ENCODE measurements around the gene ZDHHC17. TPM values are rescaled to one million over a fixed set of nuclear protein-coding genes. Genes with fewer than 3 reads are reported as not detected.

ZDHHC17 gene
- total and polyA plus RNA-seq, 7 donors = 7.8 to 22.7 (median 20.2) TPM

- Histone ChIP-seq H3K27me3 (ENCODE audit: insufficient read depth in 3 of 3, low read length in 2 of 3) (no peaks in the 10 kb centered on the region), H3K4me3 (no peak overlapping the region), H3K27ac (no peak overlapping the region), H3K9me3 (no peaks in the 10 kb centered on the region), H3K36me3 (ENCODE audit: insufficient read depth in 1 of 2, low read depth in 1 of 2) (no peaks in the 10 kb centered on the region), H3K4me1 (no peaks in the 10 kb centered on the region)
- no peak for TF ChIP-seq CTCF (IDR thresholded peaks at IDR 0.05)
- ATAC-seq = no peak
- whole genome bisulfite sequencing, 3 donors = 75 to 78% (median 76%) methylated on average over 10 of the region's 10 CpGs
- no peak for DNase-seq
- intact Hi-C loops (cut with DNase I) = no loop called here
Measured at GRCh38 chr12:76738824-76739579, 24.9 kb upstream of the ZDHHC17 start.

GRCh38 chr12:76739896-76740295 lies 24.0 kb upstream of the ZDHHC17 start:
- TF ChIP-seq CTCF (IDR thresholded peaks at IDR 0.05) = no peak
- Histone ChIP-seq H3K36me3 (ENCODE audit: insufficient read depth in 1 of 2, low read depth in 1 of 2) (no peaks in the 10 kb centered on the region), H3K9me3 (no peaks in the 10 kb centered on the region), H3K4me3 (no peak overlapping the region), H3K27me3 (ENCODE audit: insufficient read depth in 3 of 3, low read length in 2 of 3) (no peaks in the 10 kb centered on the region), H3K4me1 (no peaks in the 10 kb centered on the region), H3K27ac (no peak overlapping the region)
- intact Hi-C loops (cut with DNase I) = no loop called here
- ATAC-seq (no peak), DNase-seq (no peak)
- WGBS, 3 donors = 52 to 68% (median 66%) methylated on average over 4 of the region's 4 CpGs

- H3K36me3 ChIP-seq (ENCODE audit: insufficient read depth in 1 of 2, low read depth in 1 of 2) = no peaks in the 10 kb centered on the region
- no peaks in the 10 kb centered on the region for H3K27me3 ChIP-seq (ENCODE audit: insufficient read depth in 3 of 3, low read length in 2 of 3)
- ATAC-seq (no peak), DNase-seq (no peak)
- intact Hi-C loops (cut with DNase I) = no loop called here
- TF ChIP-seq CTCF (IDR thresholded peaks at IDR 0.05) = no peak
- H3K4me3 ChIP-seq = no peak overlapping the region
- no peak overlapping the region for H3K27ac ChIP-seq
- H3K9me3 ChIP-seq = no peaks in the 10 kb centered on the region
- H3K4me1 ChIP-seq = no peaks in the 10 kb centered on the region
- 94 to 96% (median 95%) methylated on average over 8 of the region's 8 CpGs for WGBS, 3 donors
Measured at GRCh38 chr12:76740501-76740900, 23.4 kb upstream of the ZDHHC17 start.

- H3K4me3 ChIP-seq = no peak overlapping the region
- H3K4me1 ChIP-seq = no peaks in the 10 kb centered on the region
- H3K27me3 ChIP-seq (ENCODE audit: insufficient read depth in 3 of 3, low read length in 2 of 3) = no peaks in the 10 kb centered on the region
- TF ChIP-seq CTCF (IDR thresholded peaks at IDR 0.05) = no peak
- DNase-seq = no peak
- no peaks in the 10 kb centered on the region for H3K9me3 ChIP-seq
- no peak overlapping the region for H3K27ac ChIP-seq
- no peaks in the 10 kb centered on the region for H3K36me3 ChIP-seq (ENCODE audit: insufficient read depth in 1 of 2, low read depth in 1 of 2)
- ATAC-seq = no peak
- intact Hi-C loops (cut with DNase I) = no loop called here
- WGBS, 3 donors = 92 to 95% (median 95%) methylated on average over 2 of the region's 2 CpGs
Measured at GRCh38 chr12:76745343-76745742, 18.6 kb upstream of the ZDHHC17 start.

GRCh38 chr12:76746516-76746915 lies 17.4 kb upstream of the ZDHHC17 start:
- Histone ChIP-seq H3K27ac (no peak overlapping the region), H3K4me3 (no peak overlapping the region), H3K27me3 (ENCODE audit: insufficient read depth in 3 of 3, low read length in 2 of 3) (no peaks in the 10 kb centered on the region), H3K36me3 (ENCODE audit: insufficient read depth in 1 of 2, low read depth in 1 of 2) (no peaks in the 10 kb centered on the region), H3K9me3 (no peaks in the 10 kb centered on the region), H3K4me1 (no peaks in the 10 kb centered on the region)
- intact Hi-C loops (cut with DNase I) = no loop called here
- WGBS, 3 donors = 55 to 71% (median 70%) methylated on average over 1 of the region's 1 CpG
- no peak for TF ChIP-seq CTCF (IDR thresholded peaks at IDR 0.05)
- ATAC-seq (no peak), DNase-seq (no peak)
